Raji (cell line): ENCODE data around the gene CLMN.

Source experiments
- POLR2A ChIP-seq: IDR thresholded peaks from 2 replicates; pipeline ENCODE4 v1.6.1; 2011; ENCODE audit warnings: low read depth, low read length, control low read depth; ENCODE audit not compliant: insufficient read depth

The CLMN gene

DNA sequence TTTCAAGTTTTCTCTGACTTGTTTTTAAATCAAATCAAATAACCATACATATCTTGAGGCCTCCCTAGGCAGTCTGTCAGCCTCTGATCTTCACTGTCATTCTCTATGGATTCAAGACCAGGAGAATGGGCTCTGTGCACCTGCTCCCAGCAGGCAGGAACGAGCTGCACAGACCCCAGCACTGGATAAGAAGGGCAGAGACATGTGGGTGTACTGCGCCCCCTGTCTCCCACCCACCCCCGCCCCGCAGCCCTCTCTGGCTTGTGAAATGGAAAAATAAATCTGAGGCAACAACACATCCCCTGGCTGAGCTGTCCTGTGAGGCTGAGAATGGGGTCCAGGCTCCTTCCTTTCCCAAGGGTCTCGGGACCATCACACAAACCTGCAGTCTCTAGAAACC, 26.3 kb downstream of the CLMN start:
- no peak for TF ChIP-seq POLR2A

DNA sequence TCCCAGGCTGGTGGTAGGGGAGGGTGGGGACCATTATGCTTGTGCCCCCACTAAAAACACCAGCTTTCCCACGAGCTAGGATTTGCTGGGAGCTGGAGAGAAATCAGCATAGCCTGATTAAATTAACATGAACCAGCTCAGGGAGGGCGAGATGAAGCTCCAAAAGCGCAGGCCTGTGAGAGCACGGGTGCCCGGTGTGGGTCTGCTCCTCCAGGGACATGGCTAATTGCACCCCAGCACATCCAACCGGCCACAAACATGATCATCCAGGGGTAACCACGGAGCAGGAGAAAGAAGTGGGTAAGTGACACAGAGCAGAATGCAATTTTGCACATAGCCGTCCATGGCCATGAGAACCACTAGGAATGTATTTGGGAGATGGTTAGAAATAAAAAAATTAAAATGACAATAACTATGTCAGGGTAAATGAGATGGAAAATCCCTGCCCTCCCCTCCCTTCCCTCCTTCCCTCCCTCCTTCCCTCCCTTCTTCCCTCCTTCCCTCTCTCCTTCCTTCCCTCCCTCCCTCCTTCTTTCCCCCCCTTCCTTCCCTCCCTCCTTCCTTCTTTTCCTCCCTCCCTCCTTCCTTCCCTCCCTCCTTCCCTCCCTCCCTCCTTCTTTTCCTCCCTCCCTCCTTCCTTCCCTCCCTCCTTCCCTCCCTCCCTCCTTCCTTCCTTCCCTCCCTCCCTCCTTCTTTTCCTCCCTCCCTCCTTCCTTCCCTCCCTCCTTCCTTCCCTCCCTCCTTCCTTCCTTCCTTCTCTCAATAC, 26.9 kb downstream of the CLMN start:
- no peak for TF ChIP-seq POLR2A

DNA sequence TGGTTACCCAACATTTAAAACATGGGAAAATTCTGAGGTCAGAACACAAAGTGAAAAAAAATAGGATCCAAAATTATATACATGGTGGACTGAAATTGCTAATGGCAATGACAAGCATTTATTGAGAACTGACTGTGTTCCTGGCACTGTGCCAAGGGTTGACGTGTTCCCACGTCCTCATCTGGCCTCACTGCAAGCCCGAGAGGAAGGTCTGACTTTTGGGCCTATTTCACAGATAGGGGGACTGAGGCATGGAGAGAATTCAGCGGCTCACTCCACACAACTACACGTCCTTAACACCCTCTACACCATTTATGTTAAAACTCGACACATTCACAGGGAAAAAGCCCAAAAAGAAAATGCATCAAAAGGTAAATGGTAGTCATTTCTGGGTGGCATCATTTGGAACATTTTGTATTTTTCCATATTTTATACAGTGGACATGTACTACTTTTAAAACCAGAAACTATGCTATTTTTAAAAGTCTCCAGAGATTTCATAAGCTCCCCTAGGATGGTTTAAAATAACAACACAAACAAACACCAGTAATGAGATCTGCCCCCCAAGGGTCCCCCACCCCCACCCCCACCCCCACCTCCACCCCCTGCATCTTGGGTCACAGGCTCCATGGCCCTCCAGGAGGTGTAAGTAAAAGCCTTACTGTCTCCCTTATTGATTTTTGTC, 27.7 kb downstream of the CLMN start:
- no peak for TF ChIP-seq POLR2A

DNA sequence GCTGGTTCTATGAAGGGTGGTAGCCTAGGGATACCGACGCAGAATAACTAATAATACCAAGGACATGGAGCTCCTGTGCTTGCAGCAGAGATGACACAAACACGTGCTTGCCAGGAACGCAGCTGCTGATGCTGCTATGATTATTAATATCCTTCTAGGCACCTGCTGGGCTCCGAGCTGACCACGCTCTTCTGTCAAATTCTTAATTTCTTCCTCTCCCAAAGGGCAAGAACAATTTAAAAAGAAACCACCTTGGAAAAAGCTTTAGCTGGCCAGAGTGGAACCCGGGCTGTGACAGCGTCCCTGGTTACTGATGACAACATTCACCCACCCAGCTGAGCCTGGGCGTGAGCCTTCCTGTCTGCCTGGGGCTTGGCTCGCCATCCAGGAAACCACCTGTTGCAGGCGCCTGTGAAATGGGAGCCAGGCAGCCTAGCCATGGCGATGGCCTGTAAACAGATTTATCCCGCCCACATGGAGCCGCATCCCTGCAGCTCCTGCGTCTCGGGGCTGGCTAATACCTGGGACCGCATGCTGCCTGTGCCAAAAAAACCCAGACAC, 28.8 kb downstream of the CLMN start:
- no peak for TF ChIP-seq POLR2A

DNA sequence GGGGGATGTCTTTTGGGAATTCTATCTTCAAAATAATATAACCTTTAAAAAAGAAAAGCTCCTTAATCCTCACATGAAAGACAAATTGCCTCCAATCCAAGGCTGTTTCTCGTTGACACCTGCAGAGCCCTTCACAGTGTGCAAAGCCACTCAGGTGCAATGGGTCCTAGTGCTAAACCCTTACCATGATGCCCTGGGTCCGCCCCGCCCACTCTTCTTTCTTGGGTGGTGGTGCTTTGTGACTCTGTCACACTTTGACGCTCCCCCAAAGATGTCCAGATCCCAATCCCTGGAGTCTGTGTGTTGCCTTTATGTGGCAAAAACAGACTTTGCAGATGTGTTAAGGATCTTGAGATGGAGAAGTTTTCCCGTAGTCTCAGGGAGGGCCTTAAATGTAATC, 29.7 kb downstream of the CLMN start:
- TF ChIP-seq POLR2A, result no peak

DNA sequence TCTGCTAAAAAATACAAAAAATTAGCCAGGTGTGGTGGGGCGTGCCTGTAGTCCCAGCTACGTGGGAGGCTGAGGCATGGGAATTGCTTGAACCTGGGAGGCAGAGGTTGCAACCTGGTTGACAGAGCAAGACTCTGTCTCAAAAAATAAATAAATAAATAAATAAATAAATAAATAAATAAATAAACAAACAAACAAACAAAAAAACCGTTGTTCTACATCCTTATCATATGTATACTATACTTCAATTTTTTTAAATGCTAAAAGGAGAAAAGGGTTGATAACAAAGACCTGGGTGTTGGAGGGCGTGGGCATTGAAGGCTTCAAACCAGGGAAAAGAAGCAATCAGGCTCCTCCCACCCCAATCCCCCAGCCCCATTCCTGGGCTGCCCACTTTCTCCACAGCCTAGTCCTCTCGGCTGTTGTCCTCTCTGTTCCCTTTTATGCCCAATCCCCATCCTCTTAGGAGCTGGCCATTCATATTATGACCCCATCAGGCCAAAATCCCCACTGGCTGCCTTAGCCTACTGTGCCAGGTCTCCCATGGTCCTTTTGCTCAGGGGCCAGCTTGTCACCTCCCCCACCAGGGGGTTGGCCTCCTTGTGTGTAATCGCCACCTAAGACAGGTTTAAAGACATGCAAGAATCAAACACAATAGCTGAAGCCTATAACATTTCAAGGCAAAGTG, 30.2 kb downstream of the CLMN start:
- no peak for TF ChIP-seq POLR2A

DNA sequence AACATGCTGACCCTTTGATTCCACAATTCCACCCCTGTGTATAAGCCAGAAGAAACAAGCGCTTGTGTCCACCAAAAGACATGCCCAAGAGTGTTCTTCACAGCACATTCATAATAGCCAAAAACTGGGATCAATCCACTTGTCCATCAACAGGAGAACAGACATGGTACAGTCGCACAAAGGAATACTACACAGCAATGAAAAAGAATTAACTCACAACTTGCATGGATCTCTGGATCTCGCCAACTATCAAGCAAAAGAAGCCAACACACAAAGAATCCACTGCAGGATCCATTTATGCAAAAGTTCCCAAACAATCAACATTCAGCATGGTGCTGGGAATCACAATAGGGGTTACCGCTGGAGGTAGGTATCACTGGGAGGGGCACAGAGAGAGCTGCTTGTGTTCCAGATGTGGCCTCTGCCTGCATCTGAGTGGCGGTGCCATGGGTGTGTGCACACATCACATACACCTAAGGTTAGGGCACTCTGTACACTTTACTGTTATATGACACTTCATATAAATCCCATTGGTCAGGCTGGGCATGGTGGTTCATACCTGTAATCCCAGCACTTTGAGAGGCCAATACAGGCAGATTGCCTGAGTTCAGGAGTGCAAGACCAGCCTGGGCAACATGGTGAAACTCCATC, 30.9 kb downstream of the CLMN start:
- no peak for TF ChIP-seq POLR2A

DNA sequence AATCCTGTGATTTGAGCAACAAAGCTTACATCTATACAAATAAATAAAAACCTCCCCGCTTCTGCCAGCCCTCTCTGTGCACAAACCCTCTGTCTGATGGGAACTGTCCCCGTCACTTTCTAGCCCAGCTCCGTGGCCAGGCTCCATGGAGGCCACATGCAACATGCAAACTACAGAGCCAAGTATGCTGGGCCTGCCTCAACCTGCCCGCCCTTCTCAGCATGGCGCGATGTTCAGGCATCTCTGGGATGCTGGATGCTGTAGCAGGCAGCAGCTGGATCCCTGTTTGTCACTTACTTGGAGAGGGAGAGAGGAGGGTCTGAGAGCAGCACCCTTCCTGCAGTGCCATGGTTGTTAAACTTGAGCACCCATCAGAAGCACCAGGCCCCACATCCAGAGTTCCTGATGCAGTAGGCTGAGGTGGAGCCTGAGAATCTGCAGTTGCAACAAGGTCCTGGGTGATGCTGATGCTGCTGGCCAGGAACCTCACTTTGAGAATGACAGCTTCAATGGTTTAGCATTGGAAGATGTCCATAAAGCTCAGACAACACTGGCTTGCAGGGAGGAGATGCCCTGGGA, 32.4 kb downstream of the CLMN start:
- no peak for TF ChIP-seq POLR2A

DNA sequence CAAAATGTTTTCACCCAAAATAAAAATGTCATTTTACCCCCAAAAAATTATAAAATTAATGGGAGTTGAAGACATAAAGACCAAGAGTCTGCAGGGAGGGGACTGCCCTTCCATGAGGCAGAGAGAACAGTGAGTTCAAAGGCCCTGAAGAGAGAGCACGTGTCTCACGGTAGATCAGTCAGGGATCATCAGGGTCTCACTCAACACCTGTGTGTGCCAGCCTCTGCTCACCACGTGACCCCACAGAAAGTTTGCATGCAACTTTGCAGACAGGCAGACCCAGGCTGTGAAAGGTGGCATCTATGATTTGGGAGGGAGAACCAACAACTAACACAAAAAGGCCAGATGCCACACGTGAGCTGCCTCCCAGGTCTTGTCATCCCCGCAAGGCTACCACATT, 33.1 kb downstream of the CLMN start:
- TF ChIP-seq POLR2A, result no peak

DNA sequence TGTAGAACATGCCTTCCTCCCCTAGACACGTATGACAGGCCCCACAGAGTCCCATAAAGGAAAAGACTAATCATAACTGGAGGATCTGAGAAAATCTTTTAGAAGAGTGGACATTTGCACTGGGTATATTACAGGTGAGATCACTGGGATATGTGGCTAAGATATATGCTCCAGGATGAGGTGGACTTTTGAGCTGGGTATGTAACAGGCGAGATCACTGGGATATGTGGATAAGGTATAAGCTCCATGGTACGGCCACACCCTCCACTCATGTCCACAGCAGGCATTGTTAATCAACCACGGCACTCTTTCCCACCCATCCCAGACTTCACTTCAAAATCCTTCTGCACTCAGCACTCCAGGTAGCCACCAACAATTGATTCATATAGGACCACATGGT, 34.1 kb downstream of the CLMN start:
- no peak for TF ChIP-seq POLR2A

DNA sequence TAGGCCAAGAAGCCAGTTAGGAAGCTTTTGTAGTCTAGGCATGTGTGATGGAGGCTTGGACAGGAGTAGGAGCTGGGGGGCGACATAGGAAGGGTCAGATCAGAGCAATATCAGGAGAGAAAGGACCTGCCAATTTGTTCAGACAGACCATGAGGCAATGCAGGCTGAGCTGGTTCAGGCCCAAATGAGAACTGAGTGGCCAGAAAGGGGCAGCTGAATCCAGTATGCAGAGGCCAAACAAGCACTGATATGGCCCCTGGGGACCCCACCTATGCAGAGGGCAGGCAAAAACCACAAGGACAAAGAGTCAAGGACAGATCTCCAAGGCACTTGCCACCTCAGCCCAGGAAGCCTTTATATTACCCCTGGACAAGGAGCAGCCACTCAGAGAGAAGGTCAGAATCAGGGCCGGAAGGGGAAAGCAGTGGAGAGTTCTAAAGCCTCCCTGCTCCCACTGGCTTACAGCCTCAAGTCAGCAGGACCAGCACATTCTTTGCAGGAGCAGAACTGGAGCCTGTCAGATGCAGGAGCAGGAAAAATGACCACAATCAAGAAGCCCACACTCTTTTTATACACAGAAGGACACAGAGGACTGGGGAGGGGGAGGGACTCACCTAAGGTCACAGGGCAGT, 37.2 kb downstream of the CLMN start:
- no peak for TF ChIP-seq POLR2A

DNA sequence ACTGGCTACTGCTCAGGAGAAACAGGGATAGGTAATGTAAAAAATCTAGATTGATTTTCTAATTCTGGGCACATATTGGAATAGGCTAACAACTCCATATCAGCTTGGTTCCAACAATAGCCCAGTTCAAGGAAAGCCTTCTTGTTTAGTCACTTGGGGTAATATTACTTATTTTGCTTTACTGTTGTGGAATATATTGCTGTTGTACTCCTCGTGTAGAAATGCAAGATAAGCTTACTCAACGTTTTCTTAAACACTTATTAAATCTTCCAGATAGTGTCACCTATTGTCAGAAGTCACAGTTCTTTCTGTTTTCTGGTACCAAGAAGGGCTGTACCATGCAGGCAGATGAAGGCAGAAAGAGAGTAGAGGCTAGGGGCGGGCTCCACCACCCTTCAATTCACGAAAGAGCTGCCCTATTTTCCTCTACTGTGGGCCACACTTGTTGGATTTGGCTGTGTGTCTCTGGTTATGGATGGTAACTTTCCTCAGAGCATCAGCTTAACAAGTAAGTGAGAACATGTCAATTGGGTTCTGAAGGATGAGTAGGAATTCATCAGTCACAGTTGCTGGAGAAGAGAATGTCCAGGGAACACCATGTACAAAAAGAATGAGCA, 38.0 kb downstream of the CLMN start:
- no peak for TF ChIP-seq POLR2A

DNA sequence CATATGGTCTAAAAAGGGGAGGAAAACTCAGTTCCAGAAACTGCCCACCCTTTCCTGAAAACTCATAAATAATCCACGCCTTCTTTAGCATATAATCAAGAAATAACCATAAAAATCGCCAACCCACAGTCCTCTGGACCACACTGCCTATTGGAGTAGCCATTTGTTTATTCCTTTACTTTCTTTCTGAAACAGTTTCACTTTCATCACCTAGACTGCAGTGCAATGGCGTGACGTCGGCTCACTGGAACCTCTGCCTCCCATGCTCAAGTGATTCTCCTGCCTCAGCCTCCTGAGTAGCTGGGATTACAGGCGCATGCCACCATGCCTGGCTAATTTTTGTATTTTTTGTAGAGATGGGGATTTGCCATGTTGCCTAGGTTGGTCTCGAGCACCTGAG, 44.2 kb downstream of the CLMN start:
- no peak for TF ChIP-seq POLR2A

DNA sequence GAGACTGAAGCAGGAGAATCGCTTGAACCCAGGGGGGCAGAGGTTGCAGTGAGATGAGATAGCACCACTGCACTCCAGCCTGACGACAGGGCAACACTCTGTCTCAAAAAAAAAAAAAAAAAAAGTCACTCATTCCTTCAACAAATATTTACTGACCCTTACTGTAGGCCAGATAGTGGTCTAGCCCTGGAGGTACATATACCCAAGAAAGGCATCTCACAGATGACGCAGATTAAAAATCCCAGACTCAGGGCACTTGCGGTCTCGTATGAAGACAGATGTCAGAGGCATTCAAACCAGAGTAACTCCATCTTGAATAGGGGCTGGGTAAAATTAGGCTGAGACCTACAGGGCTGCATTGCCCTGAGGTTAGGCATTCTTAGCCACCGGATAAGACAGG, 44.8 kb downstream of the CLMN start:
- no peak for TF ChIP-seq POLR2A
